ENCODE measurements around the gene SEL1L2. TPM values are rescaled to one million over a fixed set of nuclear protein-coding genes. Genes with fewer than 3 reads are reported as not detected.

SEL1L2 gene
- total RNA-seq, 2 donors from 2014 or later = not detected

DNA sequence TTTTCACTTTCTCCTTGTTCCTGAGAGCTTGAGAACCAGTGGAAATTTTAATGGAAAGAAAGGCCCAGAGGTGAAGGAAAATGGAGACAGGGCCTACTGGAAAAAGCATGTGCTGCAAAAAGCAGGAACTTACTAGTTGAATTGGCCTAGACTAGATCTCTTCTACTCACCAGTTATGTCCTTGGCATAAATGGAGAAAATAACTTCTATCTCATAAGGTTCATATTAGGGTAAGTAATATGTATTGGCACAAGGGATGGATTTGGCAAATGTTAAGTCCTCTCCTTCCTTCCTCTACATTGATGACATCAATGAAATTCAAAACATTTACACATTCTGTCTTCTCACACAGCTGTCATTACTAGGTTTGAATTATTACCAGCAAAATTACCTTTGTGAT is 131.5 kb downstream of the SEL1L2 start:
- Histone ChIP-seq H3K27me3 (ENCODE audit: control insufficient read depth, insufficient read depth, low read length, poor library complexity, severe bottlenecking) (peaks cover 77% of the 10 kb centered on the region), H3K36me3 (ENCODE audit: control insufficient read depth, insufficient read depth, low read length) (no peaks in the 10 kb centered on the region), H3K4me1 (ENCODE audit: control insufficient read depth, insufficient read depth, low read length) (no peaks in the 10 kb centered on the region), H3K9ac (ENCODE audit: extremely low read depth, low read length, poor library complexity, severe bottlenecking) (no peak overlapping the region), H3K27ac (ENCODE audit: low read depth, low read length) (no peak overlapping the region), H3K9me3 (ENCODE audit: control insufficient read depth, low read length) (no peaks in the 10 kb centered on the region), H3K4me3 (ENCODE audit: low read length) (no peak overlapping the region)
- Mint-ChIP-seq H3K36me3 (ENCODE audit: low read depth) (no peaks in the 10 kb centered on the region), H3K4me3 (no peak overlapping the region), H3K27me3 (ENCODE audit: insufficient read depth) (peaks cover 65% of the 10 kb centered on the region), H3K9me3 (no peaks in the 10 kb centered on the region), H3K27ac (no peak overlapping the region), H3K4me1 (peaks cover 14% of the 10 kb centered on the region)
- TF ChIP-seq, protein P1, sequence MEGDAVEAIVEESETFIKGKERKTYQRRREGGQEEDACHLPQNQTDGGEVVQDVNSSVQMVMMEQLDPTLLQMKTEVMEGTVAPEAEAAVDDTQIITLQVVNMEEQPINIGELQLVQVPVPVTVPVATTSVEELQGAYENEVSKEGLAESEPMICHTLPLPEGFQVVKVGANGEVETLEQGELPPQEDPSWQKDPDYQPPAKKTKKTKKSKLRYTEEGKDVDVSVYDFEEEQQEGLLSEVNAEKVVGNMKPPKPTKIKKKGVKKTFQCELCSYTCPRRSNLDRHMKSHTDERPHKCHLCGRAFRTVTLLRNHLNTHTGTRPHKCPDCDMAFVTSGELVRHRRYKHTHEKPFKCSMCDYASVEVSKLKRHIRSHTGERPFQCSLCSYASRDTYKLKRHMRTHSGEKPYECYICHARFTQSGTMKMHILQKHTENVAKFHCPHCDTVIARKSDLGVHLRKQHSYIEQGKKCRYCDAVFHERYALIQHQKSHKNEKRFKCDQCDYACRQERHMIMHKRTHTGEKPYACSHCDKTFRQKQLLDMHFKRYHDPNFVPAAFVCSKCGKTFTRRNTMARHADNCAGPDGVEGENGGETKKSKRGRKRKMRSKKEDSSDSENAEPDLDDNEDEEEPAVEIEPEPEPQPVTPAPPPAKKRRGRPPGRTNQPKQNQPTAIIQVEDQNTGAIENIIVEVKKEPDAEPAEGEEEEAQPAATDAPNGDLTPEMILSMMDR (conservative IDR thresholded peaks at IDR 0.05) = no peak
- no peak for DNase-seq

DNA sequence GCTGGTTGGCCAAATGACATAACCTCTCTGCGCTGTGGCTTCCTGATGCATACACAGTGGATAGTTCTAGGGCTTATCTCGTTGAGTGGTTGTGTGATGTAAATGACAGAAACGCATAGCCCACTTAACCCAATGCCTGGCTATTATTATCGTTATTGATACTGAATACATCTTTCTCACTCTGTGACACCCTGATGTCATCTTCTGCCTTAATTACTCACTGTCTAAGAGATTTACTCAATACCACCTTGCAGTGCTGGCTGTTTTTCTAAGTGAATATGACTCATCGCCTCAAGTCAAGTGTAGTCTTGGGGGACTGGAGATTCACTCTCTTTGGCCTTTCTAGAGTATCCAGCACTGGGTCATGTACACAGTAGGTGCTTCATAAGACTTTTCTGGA is 132.0 kb downstream of the SEL1L2 start:
- Histone ChIP-seq H3K9ac (ENCODE audit: extremely low read depth, low read length, poor library complexity, severe bottlenecking) (no peak overlapping the region), H3K36me3 (ENCODE audit: control insufficient read depth, insufficient read depth, low read length) (no peaks in the 10 kb centered on the region), H3K27me3 (ENCODE audit: control insufficient read depth, insufficient read depth, low read length, poor library complexity, severe bottlenecking) (peaks cover 81% of the 10 kb centered on the region), H3K4me3 (ENCODE audit: low read length) (no peak overlapping the region), H3K9me3 (ENCODE audit: control insufficient read depth, low read length) (no peaks in the 10 kb centered on the region), H3K27ac (ENCODE audit: low read depth, low read length) (no peak overlapping the region), H3K4me1 (ENCODE audit: control insufficient read depth, insufficient read depth, low read length) (no peaks in the 10 kb centered on the region)
- peaks cover 69% of the 10 kb centered on the region for H3K27me3 Mint-ChIP-seq (ENCODE audit: insufficient read depth)
- H3K27ac Mint-ChIP-seq = no peak overlapping the region
- TF ChIP-seq, protein P1 (conservative IDR thresholded peaks at IDR 0.05) = no peak
- no peak overlapping the region for H3K4me3 Mint-ChIP-seq
- peaks cover 14% of the 10 kb centered on the region for H3K4me1 Mint-ChIP-seq
- DNase-seq = no peak
- no peaks in the 10 kb centered on the region for H3K36me3 Mint-ChIP-seq (ENCODE audit: low read depth)
- no peaks in the 10 kb centered on the region for H3K9me3 Mint-ChIP-seq
- WGBS, 2 experiments (ENCODE audit: insufficient coverage in 1 of 2, insufficient read length in 1 of 2) = 90 to 98% methylated on average over 4 to 5 of the region's 5 CpGs

DNA sequence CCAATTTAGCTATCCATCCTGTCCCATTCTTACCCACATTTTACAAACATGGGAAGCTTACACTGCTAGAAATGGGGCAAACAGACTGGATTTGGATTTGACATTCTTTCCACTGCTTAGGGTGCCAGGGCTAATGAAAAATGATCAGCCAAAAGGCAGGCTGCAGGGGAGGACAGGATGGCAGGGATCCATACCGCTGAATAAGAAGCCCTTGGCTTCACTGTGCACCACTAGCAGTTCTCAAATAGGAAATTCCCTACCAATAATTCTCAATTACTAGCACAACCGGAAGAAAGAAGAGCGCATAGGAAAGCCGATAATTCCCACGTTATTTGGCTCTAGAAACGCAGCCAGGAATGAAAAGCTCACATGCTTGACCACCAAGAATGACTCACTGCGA is 132.5 kb downstream of the SEL1L2 start:
- H3K27ac Mint-ChIP-seq = no peak overlapping the region
- Histone ChIP-seq H3K27me3 (ENCODE audit: control insufficient read depth, insufficient read depth, low read length, poor library complexity, severe bottlenecking) (peaks cover 82% of the 10 kb centered on the region), H3K4me3 (ENCODE audit: low read length) (no peak overlapping the region), H3K36me3 (ENCODE audit: control insufficient read depth, insufficient read depth, low read length) (no peaks in the 10 kb centered on the region), H3K9ac (ENCODE audit: extremely low read depth, low read length, poor library complexity, severe bottlenecking) (no peak overlapping the region), H3K4me1 (ENCODE audit: control insufficient read depth, insufficient read depth, low read length) (no peaks in the 10 kb centered on the region), H3K9me3 (ENCODE audit: control insufficient read depth, low read length) (no peaks in the 10 kb centered on the region), H3K27ac (ENCODE audit: low read depth, low read length) (no peak overlapping the region)
- no peak overlapping the region for H3K4me3 Mint-ChIP-seq
- TF ChIP-seq, protein P1 (conservative IDR thresholded peaks at IDR 0.05) = no peak
- no peak for DNase-seq
- 93 to 100% methylated on average over 7 of the region's 7 CpGs for WGBS, 2 experiments (ENCODE audit: insufficient coverage in 1 of 2, insufficient read length in 1 of 2)
- peaks cover 71% of the 10 kb centered on the region for H3K27me3 Mint-ChIP-seq (ENCODE audit: insufficient read depth)
- H3K4me1 Mint-ChIP-seq = peaks cover 14% of the 10 kb centered on the region
- no peaks in the 10 kb centered on the region for H3K36me3 Mint-ChIP-seq (ENCODE audit: low read depth)
- no peaks in the 10 kb centered on the region for H3K9me3 Mint-ChIP-seq
